SW 1271 (cell line): ENCODE measurements around the gene DNAH9.

Experiments used
- DNase-seq, 2 experiments: peaks; one replicate each; lab custom pipeline; 2025; lab: John Stamatoyannopoulos, UW

Gene DNAH9

DNA sequence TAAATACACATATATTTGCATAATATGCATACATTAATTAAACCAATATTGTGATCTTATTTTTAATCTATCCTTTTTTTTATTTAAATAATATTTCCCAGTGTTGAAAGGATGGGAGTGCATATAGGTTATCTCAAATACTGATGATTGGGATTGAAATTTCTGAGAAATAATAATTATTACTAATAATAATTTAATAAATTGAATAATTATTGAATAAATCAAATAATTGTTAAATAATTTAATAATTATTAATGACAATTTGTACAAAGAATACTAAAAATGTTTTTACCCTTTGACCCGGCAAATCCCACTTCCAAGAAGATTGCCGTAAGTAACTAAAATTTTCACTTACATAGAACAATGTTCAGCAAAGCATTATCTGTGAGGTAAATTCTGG is 250.1 kb downstream of the DNAH9 start:
- no peak for DNase-seq

DNA sequence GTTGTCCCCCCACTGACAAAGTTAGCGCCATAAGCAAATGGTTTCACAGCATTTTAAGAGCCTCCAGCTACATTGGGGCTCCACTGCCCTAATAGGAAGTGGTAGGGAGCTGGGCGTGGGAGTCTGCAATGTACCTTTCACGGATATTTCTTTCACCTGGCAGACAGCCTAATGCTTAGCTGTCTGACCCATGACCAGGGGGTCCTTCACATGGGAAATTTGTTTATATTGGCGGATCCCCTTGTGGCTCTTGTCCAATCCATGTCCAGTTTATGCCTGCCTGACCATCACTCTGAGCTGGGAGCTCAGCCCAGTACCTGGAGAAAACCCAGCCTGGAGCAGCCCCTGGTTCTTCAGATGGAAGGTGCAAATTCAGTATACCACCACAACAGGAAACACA is 254.0 kb downstream of the DNAH9 start:
- DNase-seq, result no peak

DNA sequence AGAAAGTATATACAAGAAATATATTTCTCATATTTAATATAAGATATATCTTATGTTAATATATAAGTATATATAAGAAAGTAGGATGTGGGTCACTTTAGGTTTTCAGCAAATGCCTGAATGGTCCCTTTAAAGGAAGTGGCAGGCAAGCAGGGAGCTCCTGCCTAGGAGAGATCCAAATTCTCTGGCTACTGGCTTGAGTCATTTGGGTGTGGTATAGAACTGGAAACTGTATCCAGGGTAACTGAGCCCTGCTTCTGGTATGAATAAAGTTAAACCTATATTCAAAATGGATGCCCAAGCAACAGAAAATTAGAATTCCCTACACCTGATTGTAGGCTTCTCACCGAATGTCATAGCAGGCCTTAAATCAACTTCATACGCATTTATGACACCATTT is 254.6 kb downstream of the DNAH9 start:
- no peak for DNase-seq

DNA sequence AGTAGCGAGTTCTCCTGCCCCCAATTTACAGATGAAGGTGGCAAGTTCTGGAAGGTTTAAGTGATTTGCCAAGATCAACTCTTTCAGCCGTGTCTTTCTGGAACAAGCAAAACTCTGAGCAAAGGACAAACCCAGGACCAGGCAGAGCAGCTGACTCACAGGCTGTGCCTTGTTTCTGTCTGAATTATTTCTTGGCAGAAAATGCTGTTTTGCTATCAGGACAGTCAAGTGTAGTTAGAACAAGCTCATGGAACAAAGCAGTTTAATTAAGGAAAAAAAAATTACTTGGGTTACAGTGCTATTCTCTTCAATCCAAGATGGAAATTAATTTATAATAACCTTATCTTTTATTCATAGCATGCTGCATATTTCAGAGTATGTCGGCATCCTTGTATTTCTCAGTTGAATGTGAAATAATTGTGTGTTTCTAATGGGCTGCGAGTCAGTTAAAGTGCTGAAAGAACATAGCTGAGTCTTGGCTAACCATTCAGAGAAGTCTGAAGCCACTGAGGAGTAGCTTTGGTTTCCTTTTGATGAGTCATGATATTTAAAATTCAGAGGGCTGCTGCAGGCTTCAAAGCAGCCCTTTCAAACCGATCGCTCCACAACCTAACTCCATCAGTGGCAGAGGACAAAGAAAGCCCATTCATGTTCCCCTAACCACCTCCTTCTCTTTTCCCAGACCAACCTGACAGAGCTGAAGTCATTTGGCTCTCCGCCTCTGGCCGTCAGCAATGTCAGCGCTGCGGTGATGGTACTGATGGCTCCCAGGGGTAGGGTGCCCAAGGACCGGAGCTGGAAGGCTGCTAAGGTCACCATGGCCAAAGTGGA is 255.3 kb downstream of the DNAH9 start:
- DNase-seq, result no peak

DNA sequence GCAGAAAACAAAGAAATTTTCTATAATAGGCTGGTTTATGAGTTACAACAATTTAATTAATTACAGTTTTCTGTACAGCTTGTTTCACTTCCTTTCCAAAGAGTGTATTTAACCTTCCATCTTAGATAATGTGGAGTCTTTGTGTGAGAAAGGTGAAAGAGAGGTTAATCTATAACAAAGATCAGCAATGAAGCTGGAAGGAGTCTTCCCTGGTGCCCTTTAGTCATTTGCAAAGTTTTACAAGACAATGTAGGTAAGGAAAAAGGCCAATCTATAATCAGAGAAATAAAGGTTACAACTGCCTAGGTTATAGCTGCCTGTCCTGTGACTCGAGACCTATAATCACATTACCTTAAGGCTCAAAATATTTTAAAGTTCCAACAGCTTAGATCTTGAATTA is 257.0 kb downstream of the DNAH9 start:
- DNase-seq, result no peak

DNA sequence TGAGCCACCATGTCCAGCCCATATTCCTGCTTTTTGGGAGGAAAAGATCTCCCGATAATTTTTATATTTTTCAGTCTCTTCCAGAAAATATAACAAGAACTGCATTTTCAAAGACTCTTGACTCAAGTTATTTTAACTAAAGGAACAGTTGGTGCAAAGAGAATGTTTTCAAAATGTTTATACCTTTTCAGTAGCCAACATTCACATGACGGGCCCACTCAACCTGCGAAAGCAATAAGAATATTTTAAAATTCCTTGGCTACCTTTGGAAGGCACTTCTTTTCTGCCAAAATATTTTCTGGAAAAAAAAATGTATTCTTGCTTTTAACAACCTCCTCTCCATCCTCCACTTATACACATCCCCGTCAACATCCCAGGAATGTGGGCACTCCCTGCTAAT is 258.7 kb downstream of the DNAH9 start:
- no peak for DNase-seq

DNA sequence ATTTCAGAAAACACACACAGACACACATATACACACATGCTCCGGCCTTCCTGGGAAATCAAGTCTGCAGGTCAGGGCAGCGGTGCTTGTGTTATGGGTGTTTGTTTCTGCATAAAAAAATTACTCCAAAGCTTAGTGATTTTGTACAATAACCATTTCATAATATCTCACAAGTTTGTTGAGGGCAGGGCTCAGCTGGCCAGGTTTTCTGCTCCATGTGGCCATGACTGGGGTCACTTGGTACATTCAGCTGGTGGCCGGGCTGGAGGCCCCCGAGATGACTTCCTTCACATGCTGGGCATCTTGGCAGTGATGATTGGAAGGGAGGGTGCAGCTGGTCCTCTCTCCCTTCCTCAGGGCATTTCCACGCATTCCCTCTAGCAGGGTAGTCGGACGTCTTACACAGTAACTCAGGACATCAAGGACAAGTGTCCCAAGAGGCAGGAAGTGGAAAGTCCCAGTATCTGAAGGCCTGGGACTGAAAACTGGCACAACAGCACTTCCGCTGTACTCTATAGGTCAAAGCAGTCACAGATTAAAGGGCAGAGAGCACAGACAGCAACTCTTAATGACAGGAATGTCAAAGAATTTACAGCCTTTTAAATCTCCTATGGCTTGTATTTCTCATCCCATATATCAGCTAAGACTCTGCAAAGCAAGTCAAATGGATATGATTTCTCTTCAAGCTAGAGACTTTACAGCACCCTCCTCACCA is 271.6 kb downstream of the DNAH9 start:
- DNase-seq, result no peak

DNA sequence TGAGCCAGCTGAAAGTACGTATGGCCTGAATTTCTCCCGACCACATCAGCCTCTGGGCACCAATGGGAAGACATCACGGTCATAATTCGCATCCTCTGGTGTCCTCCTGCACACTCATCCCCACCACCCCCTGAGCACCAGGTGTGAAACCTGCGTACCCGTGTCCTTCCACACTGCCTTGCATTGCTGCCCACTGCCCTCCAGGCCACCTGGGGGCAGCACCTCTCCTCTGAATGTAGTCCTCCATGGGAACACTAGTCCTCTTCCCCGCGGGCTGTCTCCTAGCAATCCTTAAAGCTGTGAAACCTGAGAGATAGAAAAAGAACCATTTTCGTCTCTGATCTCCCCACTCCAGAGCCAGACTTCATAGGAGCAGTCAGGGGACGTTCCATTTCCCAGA is 273.5 kb downstream of the DNAH9 start:
- no peak for DNase-seq

DNA sequence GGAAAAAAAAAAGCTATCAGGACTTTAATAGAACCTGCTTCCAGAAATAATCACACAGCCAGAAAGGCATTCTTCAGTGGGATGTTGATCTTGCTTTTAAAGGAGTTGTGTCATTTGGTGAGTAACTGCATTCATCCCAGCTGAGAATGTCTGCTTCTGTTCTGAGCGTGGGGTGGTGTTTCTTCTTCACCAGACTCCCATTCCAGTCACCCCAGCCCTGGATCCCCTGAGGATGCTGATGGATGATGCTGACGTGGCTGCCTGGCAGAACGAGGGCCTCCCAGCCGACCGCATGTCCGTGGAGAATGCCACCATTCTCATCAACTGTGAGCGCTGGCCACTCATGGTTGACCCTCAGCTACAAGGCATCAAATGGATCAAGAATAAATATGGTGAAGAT is 276.5 kb downstream of the DNAH9 start:
- no peak for DNase-seq

DNA sequence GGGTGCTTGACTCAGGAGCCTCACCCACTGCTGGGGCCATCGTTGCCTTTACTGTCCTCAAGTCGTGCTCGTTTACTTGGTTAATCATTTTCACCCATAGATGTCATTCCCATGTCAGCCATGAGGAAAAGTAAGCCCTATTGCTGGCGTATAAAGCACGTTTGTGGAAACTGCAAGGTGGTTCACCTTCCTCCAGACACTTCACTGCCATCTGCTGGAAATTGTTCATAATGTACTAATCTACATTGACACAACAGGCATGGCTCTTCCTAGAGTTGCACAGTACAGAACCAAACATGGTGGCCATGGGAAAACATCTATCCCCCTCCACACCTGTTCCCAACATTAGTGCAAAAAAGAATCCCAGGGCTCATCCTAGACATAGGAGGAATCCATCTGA is 282.4 kb downstream of the DNAH9 start:
- DNase-seq, result peak in 1 of 2 experiments; percentile 19

DNA sequence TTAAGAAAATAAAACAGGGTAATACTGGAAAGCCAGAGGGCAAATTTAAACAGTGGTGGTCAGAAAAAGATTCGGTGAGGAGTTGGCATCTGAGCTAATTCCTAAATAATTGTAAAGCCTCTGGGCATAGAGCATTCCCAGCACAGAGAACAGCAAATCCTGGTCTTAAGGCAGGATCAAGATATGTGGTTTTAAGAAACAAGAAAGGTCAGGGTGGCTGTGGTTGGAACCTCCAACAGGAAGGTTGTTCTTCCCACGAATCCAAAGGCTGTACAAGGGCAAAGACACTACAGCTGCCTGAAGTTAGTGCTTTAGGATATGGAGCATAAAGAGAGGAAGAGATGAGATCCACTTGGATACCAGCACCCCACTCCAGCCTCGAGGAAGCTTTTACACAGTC is 284.4 kb downstream of the DNAH9 start:
- DNase-seq, result no peak

DNA sequence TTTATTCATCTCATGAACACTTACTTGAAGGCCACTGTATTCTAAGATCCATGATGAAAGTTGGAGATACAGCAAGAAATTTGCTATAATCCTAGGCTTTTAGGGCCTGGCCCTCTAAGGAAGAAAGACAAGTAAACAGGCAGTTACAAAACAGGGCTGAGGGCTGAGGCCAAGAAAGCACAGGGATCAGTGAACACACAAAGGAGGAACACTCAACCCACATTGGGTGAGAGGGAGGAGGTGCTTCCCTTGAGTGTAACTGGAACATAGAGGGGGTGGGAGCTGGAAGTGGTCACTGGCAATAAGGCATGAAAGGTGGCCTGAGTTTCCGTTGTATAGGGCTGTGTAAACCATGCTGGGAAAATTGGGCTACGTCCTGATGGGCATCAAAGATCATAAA is 286.8 kb downstream of the DNAH9 start:
- DNase-seq, result no peak

DNA sequence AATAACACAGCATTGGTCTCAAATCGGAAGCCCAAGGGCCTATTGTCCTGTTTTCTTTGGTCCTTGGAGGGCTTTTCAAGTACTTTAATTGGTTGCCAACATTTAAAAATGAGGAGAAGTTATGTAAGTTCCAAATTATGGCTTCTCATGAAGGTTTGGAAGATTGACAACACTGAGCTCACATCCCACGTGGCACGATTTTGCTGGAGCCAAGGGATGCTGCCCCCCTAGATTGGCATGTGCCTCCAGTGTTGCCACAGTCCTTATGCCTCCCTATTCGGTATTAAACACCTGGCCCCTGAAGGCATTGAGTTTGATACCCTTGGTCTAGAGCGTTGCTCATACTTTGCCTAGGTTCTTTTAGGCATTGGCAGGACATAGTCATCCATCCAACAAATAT is 291.0 kb downstream of the DNAH9 start:
- DNase-seq, result no peak

DNA sequence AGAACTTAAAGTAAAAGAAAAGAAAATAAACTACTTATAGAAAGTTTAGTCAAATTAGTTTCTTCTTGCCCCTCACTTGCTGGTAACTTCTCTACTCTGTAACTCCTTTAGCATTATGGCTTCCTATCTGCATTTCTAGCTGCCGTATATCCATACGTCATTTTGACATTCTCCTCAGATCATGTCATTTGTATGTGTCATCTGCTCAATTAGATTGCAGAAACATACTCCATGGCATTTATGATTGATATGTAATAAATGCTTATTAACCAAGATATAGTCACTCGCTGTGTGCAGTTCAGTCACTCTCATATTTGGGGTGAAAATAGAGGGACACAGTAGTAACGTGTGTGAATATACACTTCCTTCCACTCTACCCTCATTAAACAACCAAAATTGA is 295.6 kb downstream of the DNAH9 start:
- DNase-seq, result no peak

DNA sequence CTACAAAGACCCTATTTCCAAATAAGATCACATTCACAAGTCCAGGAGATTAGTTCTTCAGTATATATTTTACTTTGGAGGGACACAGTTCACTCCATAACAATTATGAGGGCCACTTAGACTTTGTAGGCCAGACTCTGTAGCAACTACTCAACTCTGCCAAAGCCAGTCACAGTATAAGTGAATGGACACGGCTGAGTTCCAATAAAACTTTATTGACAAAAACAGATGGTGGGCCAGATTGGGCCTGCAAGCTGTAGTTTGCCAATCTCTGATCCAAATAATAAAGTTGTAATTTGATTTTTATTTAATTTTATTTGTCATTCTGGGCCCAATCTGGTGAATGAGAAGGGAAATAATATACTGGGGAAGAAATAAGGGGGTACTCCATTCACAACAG is 297.9 kb downstream of the DNAH9 start:
- no peak for DNase-seq

DNA sequence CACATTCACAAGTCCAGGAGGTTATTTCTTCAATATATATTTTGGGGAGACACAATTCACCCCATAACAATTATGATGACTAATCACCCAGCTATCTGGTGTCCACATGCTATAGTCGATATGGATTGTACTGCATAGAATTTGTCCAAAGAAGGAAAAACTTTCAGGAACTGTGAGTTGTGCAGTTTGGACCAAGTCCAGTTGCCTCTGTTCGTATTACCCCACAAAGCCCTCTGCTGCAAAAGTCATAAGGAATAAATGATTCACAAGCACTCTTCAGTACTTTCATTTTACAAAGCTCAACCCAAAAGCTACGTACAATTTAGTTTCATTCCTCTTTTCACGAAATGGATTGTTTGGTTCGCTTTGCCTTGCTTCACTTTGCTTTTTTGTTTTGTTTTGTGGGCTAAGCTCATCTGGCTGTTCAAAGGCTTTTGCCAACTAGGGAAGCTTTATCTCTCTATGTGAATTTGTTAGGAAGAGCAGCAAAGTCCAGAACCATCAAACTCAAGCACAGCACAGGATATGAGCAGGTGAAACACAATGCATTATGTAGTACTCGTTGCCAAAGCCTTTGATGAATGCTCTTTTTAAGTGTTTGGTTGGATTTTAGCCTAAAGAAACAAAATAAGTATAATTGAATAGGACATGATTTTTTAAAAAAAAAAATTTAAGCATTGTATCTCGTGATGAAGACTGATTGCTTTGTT is 300.4 kb downstream of the DNAH9 start:
- no peak for DNase-seq

DNA sequence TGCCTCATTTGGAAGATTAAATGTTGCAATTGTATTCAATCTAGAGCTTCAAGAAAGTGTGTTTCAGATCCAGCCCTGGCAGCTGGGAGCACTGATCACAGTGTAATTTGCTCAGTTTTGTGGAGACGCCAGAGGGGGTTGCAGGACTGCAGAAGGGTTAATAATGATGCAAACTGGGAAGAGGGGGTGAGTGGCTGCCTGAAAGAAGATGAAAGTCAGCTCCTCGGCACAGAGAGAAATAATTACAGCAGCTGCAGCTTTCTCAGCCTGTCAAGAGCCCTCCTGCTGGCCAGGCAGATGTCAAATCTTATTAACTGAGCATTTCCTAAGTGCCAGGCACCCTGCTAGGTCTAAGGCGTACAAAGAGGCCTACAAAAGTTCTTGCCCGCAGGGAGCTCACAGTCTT is 301.3 kb downstream of the DNAH9 start:
- no peak for DNase-seq

DNA sequence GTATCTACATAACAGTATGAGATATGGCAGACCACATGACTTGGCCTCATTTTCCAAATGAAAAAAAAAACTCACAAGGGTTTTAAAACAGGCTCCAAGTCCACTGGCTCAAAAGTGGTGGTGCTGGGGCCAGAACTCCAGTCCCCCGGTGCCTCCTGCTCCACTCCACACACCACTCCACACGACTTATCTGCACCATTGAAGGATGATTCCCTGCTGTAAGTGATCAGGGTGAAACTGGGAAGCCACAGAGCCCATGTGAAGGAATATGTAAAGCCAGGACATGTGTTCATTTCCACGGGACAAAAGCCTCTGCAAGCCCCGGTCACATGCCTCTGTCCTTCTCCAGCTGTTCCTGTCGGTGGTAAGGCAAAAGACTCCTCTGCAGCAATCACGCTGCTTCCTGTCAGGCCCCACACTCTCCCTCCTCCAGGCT is 301.8 kb downstream of the DNAH9 start:
- DNase-seq, result no peak

DNA sequence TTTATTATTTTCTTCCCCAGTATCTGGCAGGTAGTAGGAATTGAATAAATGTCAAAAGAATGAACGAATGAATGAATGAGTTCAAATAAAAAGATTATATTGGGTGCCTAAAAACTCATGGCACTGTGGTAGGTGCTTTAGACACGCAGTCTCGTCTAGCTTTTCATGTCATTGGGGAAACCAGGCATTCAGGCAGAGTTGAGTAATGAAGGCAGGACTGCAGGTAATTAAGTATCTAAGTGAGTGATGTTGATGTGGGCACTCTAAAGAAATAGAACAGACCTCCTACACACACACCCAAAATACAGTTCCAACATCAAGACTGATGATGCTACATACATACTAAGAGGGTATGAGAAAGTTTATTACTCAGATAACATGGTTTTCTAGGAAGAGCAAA is 302.4 kb downstream of the DNAH9 start:
- no peak for DNase-seq

DNA sequence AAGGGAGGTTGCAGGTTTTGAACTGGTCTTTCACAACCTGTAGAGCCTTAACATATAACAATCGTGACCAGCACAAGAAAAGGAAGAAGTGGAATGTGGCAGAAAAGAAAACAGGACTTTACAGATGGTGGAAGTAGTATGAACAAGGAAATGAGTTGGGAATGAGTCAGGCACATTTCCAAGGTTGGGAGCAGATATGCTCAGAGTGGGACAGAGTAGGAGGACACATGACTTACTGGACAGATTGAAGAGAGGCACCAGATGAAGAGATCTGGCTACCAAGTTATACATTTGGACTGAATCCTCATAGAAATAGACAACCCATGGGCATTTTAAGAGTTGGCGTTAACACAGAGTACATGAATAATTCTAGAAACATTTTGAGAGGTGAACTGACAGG is 303.7 kb downstream of the DNAH9 start:
- no peak for DNase-seq

DNA sequence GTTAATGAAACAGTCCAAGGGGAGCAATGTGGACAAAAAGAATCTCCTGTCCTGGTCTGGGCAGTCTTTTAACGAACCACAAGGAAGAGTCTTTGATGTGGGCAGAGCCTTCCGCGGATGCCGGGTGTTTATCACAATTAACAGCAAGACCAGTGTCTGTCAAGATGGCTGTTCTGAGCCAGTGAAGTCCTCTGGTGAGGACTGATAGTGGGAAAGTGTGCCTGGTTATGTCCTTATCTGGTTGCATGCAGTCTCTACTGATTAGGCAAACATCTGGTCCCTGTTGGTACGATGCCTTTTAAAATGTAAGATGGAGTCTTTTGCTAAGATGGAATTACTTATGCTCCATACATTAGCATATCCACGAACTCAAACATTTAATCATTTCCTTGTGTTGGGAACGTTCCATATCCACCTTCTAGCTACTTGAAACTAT is 310.5 kb downstream of the DNAH9 start:
- DNase-seq, result no peak

DNA sequence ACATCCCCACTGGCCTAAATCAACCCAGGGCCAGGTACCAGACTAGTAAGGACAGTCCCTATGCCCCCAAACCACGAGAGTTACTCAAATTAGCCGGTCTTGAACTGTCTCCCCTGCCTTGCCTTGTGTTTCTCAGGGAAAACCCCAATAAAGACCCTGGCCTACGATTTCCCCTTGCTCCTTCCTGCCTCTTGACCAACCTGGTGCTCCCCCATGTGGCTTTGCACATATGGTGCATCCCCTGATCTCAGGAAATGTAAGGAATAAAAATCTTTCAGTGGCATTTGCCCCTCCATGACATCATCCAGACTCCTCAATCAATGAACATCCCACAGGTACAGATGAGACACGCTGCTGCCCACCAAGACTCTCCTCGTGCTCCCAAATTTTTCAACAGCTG is 311.1 kb downstream of the DNAH9 start:
- no peak for DNase-seq

DNA sequence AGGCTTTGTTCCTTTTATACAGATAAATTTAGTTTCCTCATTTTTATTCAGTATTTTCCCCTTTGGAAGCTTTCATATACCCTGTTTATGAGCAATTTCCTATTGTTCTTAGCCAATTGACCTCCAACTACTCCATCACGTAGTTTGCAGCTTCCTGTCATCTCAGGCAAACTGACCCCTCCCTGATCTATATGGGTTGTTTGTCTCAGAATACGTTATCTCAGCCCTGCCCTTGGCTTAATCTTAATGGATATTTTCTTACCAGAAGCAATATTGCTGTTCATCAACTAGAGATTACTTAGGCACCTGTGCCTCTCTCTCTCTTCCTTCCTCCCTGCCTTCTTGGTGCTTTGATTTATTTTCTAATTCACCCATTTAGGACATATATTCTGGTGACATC is 317.8 kb downstream of the DNAH9 start:
- no peak for DNase-seq
